Fibroblast of the aortic adventitia (primary cell): ENCODE measurements around the gene ATP5ME. TPM values are rescaled to one million over a fixed set of nuclear protein-coding genes. Genes with fewer than 3 reads are reported as not detected.

Source experiments
- DNase-seq: peaks from one replicate; pipeline ENCODE4 v3.0.0-alpha.2; 2010; ENCODE audit warnings: low read depth
- H3K4me3 ChIP-seq: 2 replicates; pipeline ENCODE4 v1.5.1; 2011; ENCODE audit warnings: low read depth, mild to moderate bottlenecking, control low read depth, low read length, moderate library complexity
- CTCF ChIP-seq: IDR thresholded peaks from 2 replicates; pipeline ENCODE4 v1.5.1; 2011; ENCODE audit warnings: mild to moderate bottlenecking, low read length, control low read depth, inconsistent platforms; ENCODE audit not compliant: insufficient read depth
- total RNA-seq: library from RNA; depleted of rRNA; stranded (reverse); fragments of >200 nt; gene quantifications from 2 replicates; pipeline ENCODE4 v1.2.3, GENCODE V29; 2012; ENCODE audit warnings: low replicate concordance

Gene ATP5ME
- total RNA-seq, 1 donor = 74.3 TPM

- TF ChIP-seq CTCF = no peak
- no peak overlapping the region for H3K4me3 ChIP-seq
- DNase-seq = no peak
Measured at GRCh38 chr4:653080-653821, 20.8 kb downstream of the ATP5ME start.

GRCh38 chr4:651884-652642, 22.0 kb downstream of the ATP5ME start:
- no peak for TF ChIP-seq CTCF
- DNase-seq = no peak
- no peak overlapping the region for H3K4me3 ChIP-seq

- TF ChIP-seq CTCF = no peak
- DNase-seq = no peak
- H3K4me3 ChIP-seq = no peak overlapping the region
Measured at GRCh38 chr4:650951-651883, 22.9 kb downstream of the ATP5ME start.

GRCh38 chr4:650461-650860, 23.6 kb downstream of the ATP5ME start:
- no peak for DNase-seq
- no peak for TF ChIP-seq CTCF
- no peak overlapping the region for H3K4me3 ChIP-seq

- no peak for TF ChIP-seq CTCF
- no peak for DNase-seq
- H3K4me3 ChIP-seq = no peak overlapping the region
Measured at GRCh38 chr4:649751-650310, 24.2 kb downstream of the ATP5ME start.

- no peak overlapping the region for H3K4me3 ChIP-seq
- DNase-seq = no peak
- TF ChIP-seq CTCF = no peak
Measured at GRCh38 chr4:649293-649625, 24.8 kb downstream of the ATP5ME start.
